Dedifferentiated amniotic fluid mesenchymal stem cell (primary cell): Measurements from ENCODE around the gene PACS1.

ENCODE experiments used
- DNase-seq: peaks from one replicate; pipeline ENCODE4 v3.0.0-alpha.2; 2016; ENCODE audit errors: extremely low spot score

PACS1 gene

GRCh38 chr11:66142370-66143263 is 72.5 kb downstream of the PACS1 start:
- no peak for DNase-seq

GRCh38 chr11:66143264-66143566 is 73.1 kb downstream of the PACS1 start:
- DNase-seq: no peak

GRCh38 chr11:66143996-66144678 is 74.1 kb downstream of the PACS1 start:
- no peak for DNase-seq

- DNase-seq: no peak
These were observed 76.0 kb downstream of the PACS1 start for GRCh38 chr11:66146074-66146473.

GRCh38 chr11:66146940-66147339 is 76.9 kb downstream of the PACS1 start:
- DNase-seq: no peak

- DNase-seq: no peak
These were observed 80.1 kb downstream of the PACS1 start for GRCh38 chr11:66150140-66150539.

- no peak for DNase-seq
These were observed 80.7 kb downstream of the PACS1 start for GRCh38 chr11:66150725-66151124.

GRCh38 chr11:66151273-66151672 is 81.2 kb downstream of the PACS1 start:
- no peak for DNase-seq

- DNase-seq: no peak
These were observed 84.0 kb downstream of the PACS1 start for GRCh38 chr11:66154109-66154508.

GRCh38 chr11:66155387-66156073 is 85.5 kb downstream of the PACS1 start:
- DNase-seq: no peak

GRCh38 chr11:66157182-66157864 is 87.3 kb downstream of the PACS1 start:
- no peak for DNase-seq

GRCh38 chr11:66158156-66158555 is 88.1 kb downstream of the PACS1 start:
- no peak for DNase-seq

- DNase-seq: no peak
These were observed 89.4 kb downstream of the PACS1 start for GRCh38 chr11:66159324-66159984.

- DNase-seq: no peak
These were observed 90.6 kb downstream of the PACS1 start for GRCh38 chr11:66160709-66161108.

GRCh38 chr11:66168289-66168688 is 98.2 kb downstream of the PACS1 start:
- DNase-seq: no peak

- no peak for DNase-seq
These were observed 102.1 kb downstream of the PACS1 start for GRCh38 chr11:66172146-66172545.

- no peak for DNase-seq
These were observed 106.6 kb downstream of the PACS1 start for GRCh38 chr11:66176650-66177049.

GRCh38 chr11:66178183-66178582 is 108.1 kb downstream of the PACS1 start:
- no peak for DNase-seq

- DNase-seq: no peak
These were observed 108.8 kb downstream of the PACS1 start for GRCh38 chr11:66178871-66179270.

- peak; percentile 28 for DNase-seq
These were observed 111.7 kb downstream of the PACS1 start for GRCh38 chr11:66181632-66182315.

- DNase-seq: no peak
These were observed 113.5 kb downstream of the PACS1 start for GRCh38 chr11:66183494-66184048.
